ENCODE results near the gene RFESD.

DNA sequence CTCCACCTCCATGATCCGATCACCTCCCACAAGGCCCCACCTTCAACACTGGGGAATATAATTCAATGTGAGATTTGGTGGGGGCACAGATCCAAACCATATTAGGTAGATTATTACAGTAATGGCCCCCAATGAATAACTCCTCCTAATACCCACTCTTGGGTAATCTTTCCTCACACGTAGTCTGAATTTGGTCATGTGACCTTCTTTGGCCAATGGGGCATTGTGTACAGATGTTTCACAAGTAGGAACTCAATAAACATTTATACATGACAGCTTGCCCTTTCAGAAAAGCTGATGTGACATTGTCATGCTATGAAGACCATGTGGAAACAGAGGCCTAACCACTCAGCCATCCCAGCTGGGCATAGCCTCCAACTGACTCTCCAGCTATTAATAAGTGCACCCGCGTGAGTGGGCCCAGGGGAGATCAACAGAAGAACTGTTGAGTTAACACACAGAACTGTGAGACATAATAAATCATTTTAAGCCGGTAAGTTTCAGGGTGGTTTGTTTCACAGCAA lies 16.1 kb upstream of the RFESD start:
- TF ChIP-seq EZH2 (IDR thresholded peaks at IDR 0.05; ENCODE audit: low read depth) = no peak
- TF ChIP-seq CTCF (conservative IDR thresholded peaks at IDR 0.05) = no peak
